ENCODE data around the gene APLF.
"Not testable (repeated sequence)": the region's sequence is repeated elsewhere in the genome, so short reads cannot be mapped to it uniquely, and the experiment has no call there.

Gene APLF

GRCh38 chr2:68537809-68538208 lies 70.4 kb downstream of the APLF start:
- DNase-seq: no peak

DNA sequence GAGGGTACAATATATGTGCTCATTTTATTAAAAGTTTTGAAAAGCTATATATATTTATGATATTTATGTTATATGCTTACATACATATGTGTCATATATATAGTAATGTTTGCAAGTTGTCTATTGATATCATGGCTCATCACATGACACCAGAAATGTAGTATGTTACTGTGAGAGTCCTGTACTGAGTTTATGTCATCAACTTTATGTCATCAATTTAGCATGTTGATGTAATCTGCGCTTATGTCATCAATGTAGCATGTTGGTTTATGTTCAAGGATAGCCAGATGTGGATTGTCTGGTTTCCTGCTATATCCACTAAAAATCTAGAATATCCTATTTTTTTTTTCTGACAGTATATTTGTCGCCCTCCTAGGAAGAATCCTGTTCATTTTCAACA lies 77.4 kb downstream of the APLF start:
- no peak for DNase-seq

GRCh38 chr2:68548396-68548795 lies 81.0 kb downstream of the APLF start:
- DNase-seq: no peak

DNA sequence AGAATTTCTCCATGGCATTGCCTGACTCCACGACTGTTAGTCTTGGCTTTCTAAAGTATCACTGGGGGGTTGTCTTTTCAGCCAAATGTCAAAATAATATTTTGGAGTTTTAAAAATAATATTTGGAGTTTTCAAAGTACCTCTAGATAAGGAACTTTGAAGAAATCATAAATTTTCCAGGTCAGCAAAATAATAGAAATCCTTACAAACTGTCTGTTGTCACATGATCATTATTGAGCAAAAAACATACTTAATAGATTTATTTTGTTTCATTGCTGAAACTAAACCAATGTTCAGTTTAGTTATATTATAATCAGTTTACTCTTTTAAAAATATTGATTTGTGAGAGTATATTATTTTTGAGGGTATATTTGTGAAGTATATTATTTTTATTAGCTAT lies 85.7 kb downstream of the APLF start:
- DNase-seq: no peak

GRCh38 chr2:68555425-68556206 lies 88.2 kb downstream of the APLF start:
- DNase-seq: not testable (repeated sequence)

DNA sequence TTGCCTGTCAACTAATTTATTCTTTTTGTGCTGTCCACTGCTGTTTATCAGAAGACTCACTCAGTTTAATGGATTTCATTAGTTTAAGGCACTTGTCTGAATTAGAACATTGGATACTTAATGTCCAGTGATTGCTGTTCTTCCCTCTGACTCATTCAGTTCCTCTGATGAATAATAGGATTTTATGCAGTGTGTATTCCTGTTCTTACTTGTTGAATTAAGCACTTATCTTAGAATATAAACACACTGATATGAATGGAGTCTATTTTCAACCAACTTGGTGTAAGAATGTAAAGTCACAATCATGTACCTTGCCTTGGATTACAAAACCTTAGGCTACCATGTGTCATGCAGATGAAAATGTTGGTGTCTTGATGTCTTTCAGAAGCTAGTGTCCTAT lies 89.0 kb downstream of the APLF start:
- DNase-seq: no peak

DNA sequence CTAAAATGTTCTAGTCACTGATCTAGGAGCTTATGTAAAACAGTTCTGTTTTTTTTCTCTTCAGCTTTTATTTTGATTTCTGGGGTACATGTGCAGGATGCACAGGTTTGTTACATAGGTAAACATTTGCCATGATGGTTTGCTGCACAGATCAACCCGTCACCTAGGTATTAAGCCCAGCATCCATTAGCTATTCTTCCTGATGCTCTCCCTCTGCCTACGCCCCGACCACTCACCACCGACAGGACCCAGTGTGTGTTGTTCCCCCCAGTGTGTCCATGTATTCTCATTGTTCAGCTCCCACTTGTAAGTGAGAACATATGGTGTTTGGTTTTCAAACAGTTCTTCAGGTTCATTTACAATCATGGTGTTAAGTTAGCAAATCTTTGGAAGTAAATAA lies 91.2 kb downstream of the APLF start:
- DNase-seq: no peak

GRCh38 chr2:68559692-68560091 lies 92.3 kb downstream of the APLF start:
- DNase-seq: no peak

DNA sequence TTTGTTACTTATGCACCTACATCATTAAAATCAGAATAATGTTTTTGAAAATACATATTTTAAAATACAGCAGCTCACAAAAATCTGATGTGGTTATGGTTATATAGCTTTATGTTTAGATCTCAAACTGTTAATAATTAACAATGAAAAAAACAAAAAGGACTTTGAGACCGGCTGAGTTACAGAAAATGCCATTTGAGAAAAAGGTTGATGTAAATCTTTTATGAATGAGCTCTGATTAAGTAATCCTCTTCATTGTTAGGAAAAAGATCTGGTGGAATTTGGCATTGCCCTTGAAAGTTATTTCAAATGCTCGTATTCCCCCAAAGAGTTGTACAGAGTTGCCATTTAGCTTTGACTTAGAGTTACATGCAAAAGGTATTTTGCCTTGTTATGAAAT lies 93.2 kb downstream of the APLF start:
- DNase-seq: no peak

GRCh38 chr2:68561372-68561771 lies 94.0 kb downstream of the APLF start:
- DNase-seq: no peak

GRCh38 chr2:68562934-68563333 lies 95.5 kb downstream of the APLF start:
- DNase-seq: no peak

DNA sequence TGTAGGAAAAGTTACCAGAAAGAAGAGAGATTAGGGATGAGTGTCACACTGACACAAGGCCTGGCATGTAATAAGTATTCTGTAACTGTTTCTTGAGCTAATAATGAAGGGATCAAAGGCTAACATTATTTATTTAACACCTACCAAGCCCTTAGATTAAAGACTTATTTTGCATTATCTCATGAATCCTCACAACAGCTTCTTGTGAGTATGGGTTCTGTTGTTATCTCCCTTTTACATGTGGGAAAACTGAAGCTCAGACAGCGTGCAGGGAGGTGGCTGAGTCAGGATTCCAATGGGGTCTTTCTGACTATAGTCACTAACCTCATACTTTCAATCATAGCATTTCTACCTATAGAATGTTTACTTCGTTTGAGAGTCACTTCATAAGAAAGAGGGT lies 97.0 kb downstream of the APLF start:
- no peak for DNase-seq

GRCh38 chr2:68565273-68565672 lies 97.9 kb downstream of the APLF start:
- DNase-seq: no peak

GRCh38 chr2:68565858-68566257 lies 98.5 kb downstream of the APLF start:
- no peak for DNase-seq

DNA sequence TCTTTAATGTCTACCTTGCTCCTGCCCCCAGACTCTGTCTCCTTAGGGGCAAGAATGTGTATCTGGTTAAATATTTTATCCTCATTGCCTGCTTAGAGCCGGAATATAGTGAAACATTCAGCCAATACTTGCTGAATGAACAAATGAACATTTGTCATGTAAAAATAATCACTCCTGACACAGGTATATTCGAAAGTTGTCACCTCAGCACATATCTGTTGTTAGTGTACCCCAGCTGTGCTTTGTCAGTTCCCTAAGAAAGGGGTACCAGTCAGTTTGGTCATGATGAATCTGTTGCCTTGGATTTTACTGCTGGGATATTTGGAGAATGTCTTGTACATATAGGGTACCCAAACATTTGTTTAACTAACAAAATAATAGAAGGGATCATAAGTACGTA lies 99.0 kb downstream of the APLF start:
- DNase-seq: no peak

GRCh38 chr2:68568116-68568515 lies 100.7 kb downstream of the APLF start:
- no peak for DNase-seq

- DNase-seq: no peak
Observed at GRCh38 chr2:68569604-68570003, 102.2 kb downstream of the APLF start.

- not testable (repeated sequence) for DNase-seq
Observed at GRCh38 chr2:68570434-68570833, 103.0 kb downstream of the APLF start.

DNA sequence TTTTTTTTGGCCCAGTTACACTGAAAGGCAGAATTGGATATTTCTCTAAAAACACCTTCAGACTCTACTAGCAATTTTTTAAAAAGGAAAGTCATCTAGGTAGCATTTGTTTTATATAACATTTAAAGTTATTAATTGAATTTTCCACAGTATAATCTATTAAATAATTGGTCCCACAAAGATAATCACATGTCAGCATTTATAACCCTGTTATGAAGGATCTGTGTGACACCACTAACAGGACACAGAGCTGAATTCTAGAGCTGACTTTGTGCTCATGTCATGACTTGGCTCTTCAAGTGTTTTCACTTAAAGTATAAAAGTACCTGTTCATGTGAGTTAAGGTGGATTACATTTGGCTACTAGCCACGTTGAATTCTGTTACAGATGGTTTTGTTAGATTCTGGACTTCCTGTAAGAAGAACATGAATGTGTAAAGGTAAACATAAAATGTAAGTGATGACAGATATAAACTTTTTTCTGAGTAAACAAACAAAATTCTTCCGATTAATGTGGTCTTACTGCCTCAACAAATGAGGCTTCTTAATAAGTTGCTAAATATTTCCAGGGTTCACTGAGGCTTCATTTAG lies 106.9 kb downstream of the APLF start:
- DNase-seq: no peak

DNA sequence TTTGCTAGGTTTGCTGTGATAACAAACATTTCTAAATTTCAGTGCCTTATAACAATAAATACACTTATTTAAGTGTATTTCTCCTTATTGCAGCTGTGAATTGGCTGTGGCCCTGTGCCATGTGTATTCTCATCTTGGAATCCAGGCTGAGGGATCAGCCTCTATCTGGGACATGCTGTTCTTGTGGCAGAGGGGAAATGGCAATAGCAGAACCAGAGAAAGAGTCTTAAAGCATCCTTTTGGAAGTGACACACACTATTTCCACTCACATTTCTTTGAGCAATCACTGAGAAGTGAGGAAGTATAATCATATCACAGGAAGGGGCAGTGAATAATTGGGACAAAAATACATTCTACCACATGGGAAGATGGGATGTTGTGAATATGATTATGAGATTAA lies 109.8 kb downstream of the APLF start:
- no peak for DNase-seq

DNA sequence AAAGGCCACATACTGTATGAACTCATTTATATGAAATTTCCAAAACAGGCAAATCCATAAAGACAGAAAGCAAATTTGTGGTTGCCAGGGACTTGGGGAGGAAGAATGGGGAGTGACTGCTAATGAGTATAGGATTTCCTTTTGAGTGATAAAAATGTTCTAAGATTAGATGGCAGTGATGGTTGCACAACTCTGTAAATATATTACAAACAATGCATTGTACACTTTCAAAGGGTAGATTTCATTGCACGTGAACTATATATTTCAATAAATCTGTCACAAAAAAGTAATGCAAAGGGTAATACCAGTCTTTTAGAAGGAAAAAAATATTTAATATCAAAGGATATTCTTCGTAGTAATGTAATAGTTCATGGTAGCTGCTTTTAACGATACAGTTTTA lies 112.3 kb downstream of the APLF start:
- DNase-seq: no peak

DNA sequence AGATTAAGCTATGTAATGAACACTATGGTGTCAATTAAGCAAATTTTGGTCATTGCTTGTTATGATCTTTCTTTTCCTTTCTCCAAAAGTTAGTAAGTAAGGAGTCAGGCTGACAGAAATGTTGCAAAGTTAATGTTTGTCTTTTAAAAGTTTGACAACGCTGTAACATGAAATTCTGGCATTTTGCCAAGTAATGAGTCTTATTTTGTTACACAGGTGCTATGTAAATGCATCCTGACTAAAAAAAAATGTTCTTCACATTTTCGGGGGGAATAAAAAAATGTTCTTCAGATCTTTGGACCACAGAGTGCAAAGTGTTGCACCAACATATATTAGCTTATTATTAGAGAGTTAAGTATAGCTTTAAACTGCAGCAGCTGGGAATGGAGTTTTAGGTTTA lies 121.2 kb downstream of the APLF start:
- DNase-seq: no peak

GRCh38 chr2:68589963-68590362 lies 122.6 kb downstream of the APLF start:
- DNase-seq: no peak

- DNase-seq: no peak
Observed at GRCh38 chr2:68590702-68591101, 123.3 kb downstream of the APLF start.

GRCh38 chr2:68591225-68591624 lies 123.8 kb downstream of the APLF start:
- no peak for DNase-seq

All from NCI-H510A treated with DMSO at 0.1 percent for 48 hours (cell line).